HEK293 (cell line): ENCODE data around the gene ZNF83.

ENCODE experiments used
- PBX3 ChIP-seq: sonication (generic); formaldehyde crosslinking; IDR thresholded peaks from 2 replicates; pipeline ENCODE4 v1.8.1; 2022; ENCODE audit warnings: mild to moderate bottlenecking, moderate library complexity, missing genetic modification reagents
- ZBTB11 ChIP-seq: fragments of 450-650 bp; formaldehyde crosslinking; conservative IDR thresholded peaks from 2 replicates; pipeline ENCODE4 v1.5.1; 2016; ENCODE audit warnings: low read depth, missing biosample characterization, missing genetic modification characterization
- TF ChIP-seq, protein P1 (sequence below): fragments of 450-650 bp; formaldehyde crosslinking; IDR thresholded peaks from 2 replicates; pipeline ENCODE4 v1.5.1; 2016; ENCODE audit warnings: missing biosample characterization, missing genetic modification characterization, low read depth

- TF ChIP-seq, protein P1, sequence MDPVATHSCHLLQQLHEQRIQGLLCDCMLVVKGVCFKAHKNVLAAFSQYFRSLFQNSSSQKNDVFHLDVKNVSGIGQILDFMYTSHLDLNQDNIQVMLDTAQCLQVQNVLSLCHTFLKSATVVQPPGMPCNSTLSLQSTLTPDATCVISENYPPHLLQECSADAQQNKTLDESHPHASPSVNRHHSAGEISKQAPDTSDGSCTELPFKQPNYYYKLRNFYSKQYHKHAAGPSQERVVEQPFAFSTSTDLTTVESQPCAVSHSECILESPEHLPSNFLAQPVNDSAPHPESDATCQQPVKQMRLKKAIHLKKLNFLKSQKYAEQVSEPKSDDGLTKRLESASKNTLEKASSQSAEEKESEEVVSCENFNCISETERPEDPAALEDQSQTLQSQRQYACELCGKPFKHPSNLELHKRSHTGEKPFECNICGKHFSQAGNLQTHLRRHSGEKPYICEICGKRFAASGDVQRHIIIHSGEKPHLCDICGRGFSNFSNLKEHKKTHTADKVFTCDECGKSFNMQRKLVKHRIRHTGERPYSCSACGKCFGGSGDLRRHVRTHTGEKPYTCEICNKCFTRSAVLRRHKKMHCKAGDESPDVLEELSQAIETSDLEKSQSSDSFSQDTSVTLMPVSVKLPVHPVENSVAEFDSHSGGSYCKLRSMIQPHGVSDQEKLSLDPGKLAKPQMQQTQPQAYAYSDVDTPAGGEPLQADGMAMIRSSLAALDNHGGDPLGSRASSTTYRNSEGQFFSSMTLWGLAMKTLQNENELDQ (tag by site-specific recombination), result no peak
- no peak for TF ChIP-seq PBX3 (CRISPR knock-in tag)
- TF ChIP-seq ZBTB11 (tag by site-specific recombination), result no peak
Measured at GRCh38 chr19:52670046-52670445, 31.9 kb upstream of the ZNF83 start.
